Fibroblast of mammary gland (primary cell): Measurements from ENCODE around the gene MRNIP.

ENCODE experiments used
- DNase-seq: peaks from one replicate; pipeline ENCODE4 v3.0.0-alpha.2; 2010; ENCODE audit warnings: low read depth
- H3K4me3 ChIP-seq: 2 replicates; pipeline ENCODE4 v1.5.1; 2011; ENCODE audit warnings: low read depth, mild to moderate bottlenecking, low read length, moderate library complexity; ENCODE audit not compliant: control insufficient read depth
- TF ChIP-seq, protein P1 (sequence below): conservative IDR thresholded peaks from 2 replicates; pipeline ENCODE4 v1.5.1; 2011; ENCODE audit warnings: low read depth, low read length, inconsistent platforms; ENCODE audit not compliant: control insufficient read depth, insufficient read depth

Gene MRNIP

DNA sequence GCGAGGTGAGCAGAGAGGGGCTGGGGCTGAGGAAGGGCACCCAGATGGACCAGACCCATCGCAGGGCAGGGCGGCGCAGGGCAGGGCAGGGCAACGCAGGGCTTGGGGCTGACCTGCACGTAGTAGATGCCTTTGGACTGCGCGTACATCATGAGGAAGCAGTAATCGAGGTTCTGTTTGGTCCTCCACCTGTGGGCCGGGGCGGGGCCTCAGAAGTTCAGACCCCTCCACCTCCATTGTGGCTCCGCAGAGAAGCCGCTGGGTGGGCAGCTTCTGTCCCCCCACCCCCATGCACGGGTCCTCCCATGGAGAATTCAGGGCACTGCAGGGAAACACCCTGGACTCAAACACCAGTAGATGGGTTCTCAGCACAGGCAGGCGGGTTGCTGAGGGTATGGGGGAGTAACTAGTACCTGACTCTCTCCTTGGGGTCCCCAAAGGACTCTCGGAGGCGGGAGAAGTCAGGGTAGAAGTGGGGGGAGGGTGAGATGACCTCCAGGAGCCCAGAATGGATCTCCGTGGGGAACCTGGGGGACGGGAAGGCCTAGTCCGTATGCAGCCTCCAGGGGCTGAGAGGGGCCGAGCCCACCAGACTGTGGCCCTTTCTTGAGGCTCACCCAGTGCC, 58.4 kb downstream of the MRNIP start:
- TF ChIP-seq, protein P1, sequence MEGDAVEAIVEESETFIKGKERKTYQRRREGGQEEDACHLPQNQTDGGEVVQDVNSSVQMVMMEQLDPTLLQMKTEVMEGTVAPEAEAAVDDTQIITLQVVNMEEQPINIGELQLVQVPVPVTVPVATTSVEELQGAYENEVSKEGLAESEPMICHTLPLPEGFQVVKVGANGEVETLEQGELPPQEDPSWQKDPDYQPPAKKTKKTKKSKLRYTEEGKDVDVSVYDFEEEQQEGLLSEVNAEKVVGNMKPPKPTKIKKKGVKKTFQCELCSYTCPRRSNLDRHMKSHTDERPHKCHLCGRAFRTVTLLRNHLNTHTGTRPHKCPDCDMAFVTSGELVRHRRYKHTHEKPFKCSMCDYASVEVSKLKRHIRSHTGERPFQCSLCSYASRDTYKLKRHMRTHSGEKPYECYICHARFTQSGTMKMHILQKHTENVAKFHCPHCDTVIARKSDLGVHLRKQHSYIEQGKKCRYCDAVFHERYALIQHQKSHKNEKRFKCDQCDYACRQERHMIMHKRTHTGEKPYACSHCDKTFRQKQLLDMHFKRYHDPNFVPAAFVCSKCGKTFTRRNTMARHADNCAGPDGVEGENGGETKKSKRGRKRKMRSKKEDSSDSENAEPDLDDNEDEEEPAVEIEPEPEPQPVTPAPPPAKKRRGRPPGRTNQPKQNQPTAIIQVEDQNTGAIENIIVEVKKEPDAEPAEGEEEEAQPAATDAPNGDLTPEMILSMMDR: no peak
- H3K4me3 ChIP-seq: no peak overlapping the region
- no peak for DNase-seq

DNA sequence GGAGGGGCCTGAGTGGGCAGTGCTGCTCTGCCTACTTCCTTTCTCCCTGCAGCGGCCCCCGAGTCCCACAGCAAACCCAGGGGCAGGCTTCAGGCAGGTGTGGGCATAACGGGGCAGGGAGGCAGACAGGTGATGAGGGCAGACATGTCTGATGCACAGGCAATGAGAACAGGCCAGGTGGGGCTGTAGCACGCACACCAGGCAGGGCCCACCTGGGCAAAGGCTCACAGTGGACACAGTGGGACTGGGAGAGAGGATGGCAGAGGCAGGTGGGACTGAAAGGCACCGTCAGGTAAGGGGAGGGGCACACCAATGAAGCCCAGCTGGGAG, 59.0 kb downstream of the MRNIP start:
- TF ChIP-seq, protein P1: no peak
- H3K4me3 ChIP-seq: no peak overlapping the region
- no peak for DNase-seq

DNA sequence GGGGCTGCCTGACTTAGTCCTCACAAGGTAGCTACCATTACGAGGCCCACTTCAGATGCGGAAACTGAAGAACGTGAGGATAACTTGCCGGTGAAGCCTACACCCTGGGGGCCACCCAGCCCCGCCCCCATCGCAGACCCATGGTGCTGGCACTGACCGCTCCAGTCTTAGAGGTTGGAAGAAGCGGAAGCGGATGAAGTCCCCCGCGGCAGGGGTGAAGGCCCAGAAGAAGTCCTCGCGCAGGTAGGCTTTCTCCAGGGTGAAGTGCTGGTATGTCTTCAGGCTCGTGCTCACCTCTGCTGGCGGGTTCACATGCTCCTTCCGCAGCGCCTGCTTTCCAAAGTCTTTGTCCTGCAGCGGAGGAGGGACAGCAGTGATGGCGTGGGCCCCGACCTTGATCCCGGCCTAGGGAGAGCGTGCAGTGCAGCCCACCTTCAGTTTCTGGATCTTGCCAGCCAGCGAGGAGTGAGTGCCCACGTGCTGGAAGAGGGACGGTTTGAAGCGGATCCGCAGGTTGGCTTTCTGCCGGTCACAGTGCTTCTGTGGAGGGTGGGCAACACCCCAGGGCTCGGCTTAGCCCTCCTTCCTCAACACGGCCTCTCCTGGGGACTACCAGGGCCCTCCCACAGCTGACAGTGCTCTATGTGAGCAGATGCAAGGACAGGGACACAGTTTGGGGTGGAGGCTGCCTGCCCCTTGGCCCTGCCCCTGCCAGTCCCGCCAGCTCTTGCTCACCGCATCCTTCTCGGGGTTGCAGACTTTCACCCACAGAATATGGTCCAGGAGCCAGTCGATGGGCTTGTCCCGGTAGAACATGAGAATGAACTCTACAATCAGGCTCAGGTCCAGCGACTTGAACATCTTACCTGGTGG, 59.6 kb downstream of the MRNIP start:
- TF ChIP-seq, protein P1: no peak
- H3K4me3 ChIP-seq: no peak overlapping the region
- DNase-seq: no peak

DNA sequence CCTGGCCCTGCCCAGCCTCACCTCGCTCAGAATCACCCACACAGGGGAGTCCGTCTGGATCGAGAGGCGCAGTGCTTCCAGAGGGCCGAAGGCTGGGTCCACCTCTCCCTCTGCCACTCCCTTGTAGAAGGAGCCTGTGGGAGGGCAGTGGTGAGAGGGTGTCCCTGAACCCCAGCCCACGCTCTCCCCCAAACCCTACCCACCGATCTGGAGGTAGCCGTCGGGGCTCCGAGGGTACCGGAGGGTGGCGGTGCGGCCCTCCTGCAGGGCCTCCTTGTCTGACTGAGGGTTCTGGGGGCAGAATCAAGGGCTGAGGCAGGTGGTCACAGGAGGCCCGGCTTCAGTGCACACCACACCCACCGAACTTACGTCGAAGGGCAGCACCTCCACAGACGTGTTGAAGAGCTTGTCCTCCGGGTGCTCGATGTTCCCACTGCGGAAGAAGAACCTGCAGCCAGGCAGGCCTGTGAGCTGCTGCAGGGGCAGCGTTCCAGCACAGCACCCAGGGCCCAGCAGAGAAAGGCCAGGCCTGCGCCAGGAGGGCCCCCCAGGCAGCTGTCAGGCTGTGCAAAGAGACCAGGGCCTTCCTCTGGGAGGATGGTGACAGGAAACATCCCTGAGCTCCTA, 60.4 kb downstream of the MRNIP start:
- DNase-seq: no peak
- no peak overlapping the region for H3K4me3 ChIP-seq

DNA sequence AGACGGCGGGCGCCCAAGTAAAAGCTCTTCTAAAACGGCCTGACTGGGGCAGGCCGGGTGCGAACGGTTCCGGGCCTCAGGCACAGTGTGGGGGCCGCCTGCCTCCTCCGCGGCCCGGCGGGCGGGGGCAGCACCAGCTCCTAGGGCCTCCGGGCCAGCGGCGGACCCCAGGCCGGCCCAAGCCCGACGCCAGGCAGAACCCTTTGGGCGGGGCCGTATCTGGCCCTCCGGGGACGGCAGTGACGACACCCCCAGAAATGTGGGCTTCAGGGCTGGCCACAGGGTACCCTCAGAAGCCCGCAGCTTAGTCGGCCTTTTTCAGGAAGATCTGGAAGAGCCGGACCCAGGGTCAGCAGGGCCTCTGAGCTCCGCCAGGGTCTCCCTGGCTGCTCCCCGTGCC, 60.9 kb downstream of the MRNIP start:
- no peak for DNase-seq
- TF ChIP-seq, protein P1: no peak

More for the DNA sequence above, 60.4 kb downstream of the MRNIP start:
- TF ChIP-seq, protein P1: no peak

DNA sequence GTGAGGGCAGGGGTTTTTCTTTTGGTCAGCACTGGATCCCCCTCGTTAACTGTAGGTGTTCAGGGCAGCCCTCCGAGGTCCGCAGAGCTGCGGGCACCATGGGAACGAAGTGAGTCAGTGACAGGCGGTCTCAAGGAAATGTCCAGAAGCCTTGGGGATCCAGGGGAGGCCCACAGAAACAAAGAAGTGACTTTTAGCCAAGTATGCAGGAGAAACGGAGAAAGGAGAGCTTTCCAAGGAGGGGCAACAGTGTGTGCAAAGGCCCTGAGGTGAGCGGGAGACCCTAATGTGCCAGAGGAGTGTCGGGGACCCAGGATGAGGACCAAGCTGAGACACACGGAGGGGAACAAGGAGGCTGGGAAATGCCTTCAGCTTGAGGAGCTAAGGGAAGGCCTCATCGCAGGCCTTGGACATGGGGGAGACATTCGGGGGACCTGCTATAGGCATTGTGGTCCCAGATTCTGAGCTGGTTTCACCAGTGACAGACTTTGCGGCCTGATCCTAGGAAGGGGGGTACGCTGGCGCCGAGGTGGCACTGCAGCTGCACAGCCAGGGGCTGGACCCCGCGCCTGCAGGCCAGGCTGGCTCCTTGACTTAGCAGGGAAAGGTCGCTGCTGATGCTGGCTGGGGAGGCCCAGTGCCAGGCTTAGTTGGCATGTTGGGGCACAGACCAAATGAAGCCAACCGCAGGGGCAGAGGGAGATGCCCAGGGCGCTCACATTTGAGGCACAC, 61.6 kb downstream of the MRNIP start:
- TF ChIP-seq, protein P1: no peak
- DNase-seq: no peak
- H3K4me3 ChIP-seq: no peak overlapping the region

More for the DNA sequence above, 60.9 kb downstream of the MRNIP start:
- no peak overlapping the region for H3K4me3 ChIP-seq
